HG03039 (cell line): ENCODE measurements around the gene UBALD2.
"Not testable (repeated sequence)": the region's sequence is repeated elsewhere in the genome, so short reads cannot be mapped to it uniquely, and the experiment has no call there.

ENCODE experiments used
- ATAC-seq: cut with Tn5 transposase; IDR thresholded peaks from one replicate; pipeline ENCODE4 v1.9.1; 2021; ENCODE audit warnings: mild to moderate bottlenecking, moderate library complexity; ENCODE audit not compliant: unreplicated experiment

UBALD2 gene

DNA sequence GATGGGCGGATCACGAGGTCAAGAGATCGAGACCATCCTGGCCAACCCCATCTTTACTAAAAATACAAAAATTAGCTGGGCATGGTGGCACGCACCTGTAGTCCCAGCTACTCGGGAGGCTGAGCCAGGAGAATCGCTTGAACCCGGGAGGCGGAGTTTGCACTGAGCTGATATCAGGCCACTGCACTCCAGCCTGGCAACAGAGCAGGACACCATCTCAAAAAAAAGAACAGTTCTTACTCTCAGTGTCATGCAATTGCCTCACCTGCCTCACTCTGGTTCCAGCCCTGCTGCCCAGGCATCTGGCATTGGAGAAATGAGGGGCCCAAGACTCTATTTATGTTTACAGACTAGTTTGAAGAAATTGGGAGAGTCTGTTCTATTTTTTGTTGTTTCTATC is 20.4 kb upstream of the UBALD2 start:
- ATAC-seq: not testable (repeated sequence)

DNA sequence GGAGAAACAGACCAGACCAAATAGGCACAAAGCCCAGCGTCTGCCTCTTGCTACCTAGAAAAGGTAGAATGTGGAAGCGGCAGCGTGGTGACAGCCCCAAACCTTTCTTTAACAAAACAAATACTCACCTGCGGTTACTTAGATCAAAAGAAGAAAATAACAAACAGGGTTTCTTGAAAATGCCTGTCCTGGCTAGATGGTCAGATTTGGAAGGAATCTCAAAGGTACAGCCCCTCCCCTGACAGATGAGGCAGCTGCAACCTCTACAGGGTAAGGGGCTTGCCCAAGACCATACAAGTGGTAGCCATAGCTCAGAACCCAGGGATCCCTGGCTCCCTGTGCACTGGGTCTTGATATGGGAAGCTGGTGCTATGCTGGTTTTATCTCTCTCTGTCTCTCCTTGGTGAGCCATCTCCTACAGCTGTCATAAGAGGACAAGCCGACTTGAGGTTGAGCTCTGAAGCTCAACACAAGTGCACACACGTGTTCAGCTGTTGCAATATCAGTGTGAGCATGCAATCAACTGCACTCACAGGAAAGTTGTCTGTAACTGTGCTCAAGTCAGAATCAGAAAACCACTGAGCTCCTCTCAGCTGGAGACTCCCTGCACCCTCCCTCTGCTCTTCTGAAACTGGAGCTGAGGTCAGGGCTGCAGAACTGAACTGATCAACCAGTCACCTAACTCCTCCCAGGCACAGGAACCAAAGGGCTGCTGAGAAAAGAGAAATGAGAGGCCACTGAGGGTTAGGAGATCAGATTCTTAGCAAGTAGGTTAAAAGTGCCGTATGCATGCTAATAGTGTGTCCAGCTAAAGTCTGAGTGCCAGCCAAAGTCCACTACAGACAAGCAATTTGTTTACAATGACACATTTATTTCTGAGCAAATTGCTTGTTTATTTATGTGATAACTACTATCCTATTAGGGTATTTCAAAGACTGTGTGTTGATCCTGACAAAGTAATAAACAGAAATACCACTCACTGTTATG is 18.8 kb upstream of the UBALD2 start:
- peak; percentile 86 for ATAC-seq

DNA sequence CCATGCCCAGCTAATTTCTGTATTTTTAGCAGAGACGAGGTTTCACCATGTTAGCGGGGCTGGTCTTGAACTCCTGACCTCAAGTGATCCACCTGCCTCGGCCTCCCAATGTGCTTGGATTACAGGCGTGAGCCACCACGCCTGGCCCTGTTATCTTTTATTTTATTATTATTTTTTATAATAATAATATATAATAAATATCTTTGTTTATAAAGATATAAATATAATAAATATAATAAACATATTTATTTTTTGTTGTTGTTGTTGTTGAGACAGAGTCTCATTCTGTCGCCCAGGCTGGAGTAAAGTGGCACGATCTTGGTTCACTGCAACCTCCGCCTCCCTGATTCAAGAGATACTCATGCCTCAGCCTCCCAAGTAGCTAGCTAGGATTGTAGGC is 17.8 kb upstream of the UBALD2 start:
- no peak for ATAC-seq

DNA sequence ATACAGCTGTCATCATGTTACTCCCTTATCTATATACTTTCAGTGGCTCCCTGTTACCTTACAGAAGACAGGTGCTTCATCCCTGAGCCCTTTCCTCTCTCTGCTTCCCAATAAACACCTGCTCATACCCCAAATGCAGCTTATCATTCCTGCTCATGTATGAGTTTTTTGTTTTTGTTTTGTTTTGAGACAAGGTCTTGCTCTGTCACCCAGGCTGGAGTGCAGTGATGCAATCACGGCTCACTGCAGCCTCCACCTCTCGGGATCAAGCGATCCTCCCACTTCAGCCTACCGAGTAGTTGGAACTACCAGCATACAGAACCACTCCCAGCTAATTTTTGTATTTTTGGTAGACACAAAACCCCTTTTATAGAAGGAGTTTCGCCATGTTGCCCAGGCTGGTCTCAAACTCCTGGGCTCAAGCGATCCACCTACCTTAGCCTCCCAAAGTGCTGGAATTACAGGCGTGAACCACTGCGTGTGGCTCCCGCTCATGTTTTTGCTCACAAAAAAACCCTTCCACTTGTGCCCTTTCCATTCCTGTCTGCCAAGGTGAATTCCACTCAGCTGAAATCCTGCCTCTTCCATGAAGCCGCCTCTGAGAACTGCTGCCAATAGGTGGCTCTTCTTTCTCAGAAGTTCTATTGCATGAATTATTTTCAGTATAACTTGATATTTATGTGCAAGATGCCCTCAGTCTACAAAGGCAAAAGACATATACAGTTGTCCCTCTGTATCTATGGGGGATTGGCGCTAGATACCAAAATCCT is 16.9 kb upstream of the UBALD2 start:
- ATAC-seq: no peak

DNA sequence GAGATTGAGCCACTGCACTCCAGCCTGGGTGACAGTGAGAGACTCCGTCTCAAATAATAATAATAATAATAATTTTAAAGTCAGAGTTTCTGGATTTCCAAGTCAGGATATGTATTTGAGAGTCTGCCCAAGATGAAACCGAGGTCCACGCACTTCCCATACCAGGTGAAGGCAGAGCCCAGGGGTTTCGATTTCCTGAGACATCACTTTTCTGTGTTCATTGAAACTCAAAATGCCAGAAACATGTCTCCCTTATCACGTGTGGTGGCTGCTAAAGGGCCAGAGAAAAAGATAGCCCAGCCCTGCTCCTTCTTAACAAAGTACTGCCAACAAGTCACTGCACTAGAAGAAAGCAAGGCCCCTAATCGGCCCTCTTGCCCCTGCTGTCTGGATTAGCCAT is 15.0 kb upstream of the UBALD2 start:
- ATAC-seq: no peak

DNA sequence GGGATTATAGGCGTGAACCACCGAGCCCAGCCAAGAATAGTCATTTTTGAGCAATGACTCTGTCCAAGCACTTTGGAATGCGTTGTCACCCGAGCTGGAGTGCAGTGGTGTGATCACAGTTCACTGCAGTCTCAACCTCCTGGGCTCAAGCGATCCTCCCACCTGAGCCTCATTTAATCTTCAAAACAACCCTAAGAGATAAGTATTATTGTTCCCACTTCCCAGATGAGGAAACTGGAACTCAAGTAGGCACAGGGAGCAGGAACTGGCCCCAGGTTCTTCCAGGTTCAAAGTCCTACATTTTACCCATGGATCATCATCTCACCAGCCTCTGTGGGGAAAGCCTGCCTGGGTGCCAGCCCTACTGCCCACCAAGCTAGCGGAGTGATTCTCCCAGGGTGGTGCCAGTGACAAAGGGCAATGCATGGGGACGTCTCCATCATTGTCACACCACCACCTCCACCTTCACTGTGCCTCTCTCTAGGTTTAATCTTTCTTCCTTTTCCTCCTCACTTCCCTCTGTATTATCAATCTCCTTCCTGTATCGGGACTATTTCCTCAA is 13.6 kb upstream of the UBALD2 start:
- no peak for ATAC-seq

DNA sequence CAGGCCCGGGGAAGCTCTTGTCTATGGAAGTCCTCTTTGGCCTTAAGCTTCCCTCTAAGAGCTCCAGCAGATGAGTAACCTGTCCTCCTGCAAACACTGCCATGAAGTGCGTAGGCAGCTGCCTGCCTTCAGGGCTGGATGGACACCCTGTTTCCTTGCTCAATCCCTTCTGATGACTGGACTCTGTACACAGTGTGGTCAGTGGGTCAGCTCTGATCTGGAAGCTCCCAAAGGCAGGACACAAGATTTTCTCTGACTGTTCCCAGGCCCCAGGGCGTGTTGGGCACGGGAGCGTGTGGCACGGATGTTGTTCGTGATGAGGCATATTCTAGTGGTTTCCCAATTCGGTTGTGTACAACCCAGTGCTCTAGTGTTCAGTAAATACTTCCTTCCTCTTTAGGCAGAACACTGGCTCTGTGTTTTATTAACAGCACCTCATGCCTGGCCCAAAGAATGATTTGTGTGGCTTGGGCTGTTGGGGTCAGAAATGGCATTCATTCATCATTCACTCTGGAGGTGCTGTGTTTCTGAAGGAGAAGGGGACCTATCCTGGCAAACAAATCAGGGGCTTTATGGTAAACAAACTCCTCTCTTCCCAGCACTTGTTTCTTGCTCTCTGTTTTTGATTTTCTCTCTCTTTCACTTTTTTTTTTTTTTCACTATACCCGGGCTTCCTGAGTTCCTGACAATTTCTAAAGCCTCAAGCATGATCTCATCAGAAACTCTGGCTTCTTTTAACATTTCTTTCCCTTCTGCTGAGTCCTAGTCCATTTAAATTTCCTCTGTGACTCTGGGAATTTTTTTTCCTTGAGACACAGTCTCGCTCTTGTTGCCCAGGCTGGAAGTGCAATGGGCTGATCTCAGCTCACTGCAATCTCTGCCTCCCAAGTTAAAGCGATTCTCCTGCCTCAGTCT is 12.9 kb upstream of the UBALD2 start:
- no peak for ATAC-seq

DNA sequence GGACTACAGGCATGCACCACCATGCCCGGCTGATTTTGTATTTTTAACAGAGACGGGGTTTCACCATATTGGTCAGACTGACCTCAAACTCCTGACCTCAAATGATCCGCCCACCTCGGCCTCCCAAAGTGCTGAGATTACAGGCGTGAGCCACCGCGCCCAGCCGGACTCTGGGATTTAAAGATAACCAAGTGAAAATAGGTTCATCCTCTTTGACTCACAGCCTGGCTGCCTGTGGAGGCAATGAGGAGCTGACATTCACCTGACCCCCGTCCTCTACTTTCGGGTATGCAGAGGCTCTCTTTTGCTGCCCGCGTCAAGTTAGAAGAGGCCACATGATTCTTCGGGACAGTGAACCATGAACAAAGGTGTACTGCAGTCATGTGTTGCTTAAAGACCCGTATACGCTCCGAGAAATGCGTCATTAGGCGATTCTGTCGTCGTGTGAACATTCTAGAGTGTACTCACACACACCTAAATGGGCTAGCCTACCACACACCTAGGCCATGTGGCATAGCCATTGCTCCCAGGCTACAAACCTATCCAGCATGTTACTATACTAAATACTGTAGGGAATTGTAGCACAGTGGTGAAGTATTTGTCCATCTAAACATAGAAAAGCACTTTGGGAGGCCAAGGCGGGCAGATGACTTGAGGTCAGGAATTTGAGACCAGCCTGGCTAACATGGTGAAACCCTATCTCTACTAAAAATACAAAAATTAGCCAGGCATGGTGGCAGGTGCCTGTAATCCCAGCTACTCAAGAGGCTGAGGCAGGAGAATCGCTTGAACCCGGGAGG is 12.0 kb upstream of the UBALD2 start:
- not testable (repeated sequence) for ATAC-seq

DNA sequence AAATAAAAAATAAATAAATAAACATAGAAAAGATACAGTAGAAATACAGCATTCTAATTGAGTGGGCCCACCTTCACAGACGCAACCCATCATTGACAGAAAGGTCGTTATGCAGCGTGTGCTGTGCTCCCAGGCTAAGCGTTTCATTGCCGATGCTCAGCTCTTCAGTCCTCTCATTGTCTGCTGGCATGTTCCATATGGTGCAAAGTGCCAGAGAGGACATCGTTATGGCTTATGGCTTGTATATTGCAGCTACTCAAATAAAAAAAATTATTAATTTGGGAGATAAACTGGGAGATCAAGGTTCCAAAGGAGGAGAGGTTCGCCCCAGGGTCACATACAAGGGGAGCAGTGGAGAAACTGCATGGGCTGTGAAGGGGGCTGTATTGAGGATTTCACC is 11.3 kb upstream of the UBALD2 start:
- no peak for ATAC-seq

DNA sequence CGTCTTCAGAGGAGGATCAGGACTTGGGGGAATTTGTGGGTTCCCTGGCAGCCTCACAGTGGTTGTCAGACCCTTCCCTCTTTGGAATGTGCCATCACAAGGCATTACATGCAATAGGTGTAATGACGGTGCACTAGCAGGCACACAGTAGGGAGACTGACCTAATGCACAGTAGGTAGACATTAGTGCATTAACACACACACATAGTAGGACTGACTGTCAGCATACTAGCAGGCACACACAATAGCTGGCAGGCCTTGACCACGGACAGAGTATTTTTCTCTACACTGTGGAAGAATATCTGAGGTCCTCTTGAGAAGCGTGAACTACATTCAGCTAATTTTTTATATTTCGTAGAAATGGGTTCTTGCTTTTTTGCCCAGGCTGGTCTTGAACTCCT is 10.9 kb upstream of the UBALD2 start:
- no peak for ATAC-seq

DNA sequence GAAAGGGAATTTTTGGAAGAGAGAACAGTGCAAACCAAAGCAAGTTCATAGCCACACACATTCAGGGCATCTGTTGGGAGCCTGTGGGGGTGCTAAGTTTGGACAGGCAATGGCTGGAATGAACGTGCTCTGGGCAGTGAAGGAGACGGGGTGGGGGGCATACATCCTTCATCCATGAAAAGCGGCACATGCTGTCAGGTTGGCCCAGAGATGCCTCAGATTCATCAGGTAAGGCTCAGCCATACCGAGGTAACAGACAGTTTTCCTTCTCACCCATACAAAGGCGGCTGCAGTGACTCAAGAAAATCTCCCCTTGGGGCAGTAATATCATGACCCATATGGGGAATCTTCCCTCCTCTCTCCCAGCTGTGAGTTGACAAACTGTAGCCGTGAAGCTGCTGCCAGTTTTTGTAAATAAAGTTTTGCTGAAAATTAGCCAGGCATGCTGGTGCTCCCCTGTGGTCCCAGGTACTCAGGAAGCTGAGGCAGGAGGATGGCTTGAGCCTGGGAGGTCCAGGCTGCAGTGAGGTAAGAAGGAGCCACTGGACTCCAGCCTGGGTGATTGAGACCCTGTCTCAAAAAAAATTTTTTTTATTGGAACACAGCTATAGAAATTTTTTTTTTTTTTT is 9.2 kb upstream of the UBALD2 start:
- no peak for ATAC-seq

DNA sequence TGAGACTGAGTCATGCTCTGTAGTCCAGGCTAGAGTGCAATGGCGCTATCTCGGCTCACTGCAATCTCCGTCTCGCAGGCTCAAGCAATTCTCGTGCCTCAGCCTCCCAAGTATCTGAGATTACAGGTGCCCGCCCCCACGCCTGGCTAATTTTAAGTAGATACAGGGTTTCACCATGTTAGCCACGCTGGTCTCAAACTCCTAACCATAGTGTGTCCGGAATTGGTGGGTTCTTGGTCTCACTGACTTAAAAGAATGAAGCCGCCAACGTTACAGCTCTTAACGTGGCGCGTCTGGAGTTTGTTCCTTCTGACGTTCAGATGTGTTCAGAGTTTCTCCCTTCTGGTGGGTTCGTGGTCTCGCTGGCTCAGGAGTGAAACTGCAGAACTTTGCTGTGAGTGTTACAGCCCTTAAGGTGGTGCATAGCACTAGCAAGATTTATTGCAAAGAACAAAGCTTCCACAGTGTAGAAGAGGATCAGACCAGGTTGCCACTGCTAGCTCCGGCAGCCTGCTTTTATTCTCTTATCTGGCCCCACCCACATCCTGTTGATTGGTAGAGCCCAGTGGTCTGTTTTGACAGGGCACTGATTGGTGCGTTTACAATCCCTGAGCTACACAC is 8.6 kb upstream of the UBALD2 start:
- not testable (repeated sequence) for ATAC-seq

DNA sequence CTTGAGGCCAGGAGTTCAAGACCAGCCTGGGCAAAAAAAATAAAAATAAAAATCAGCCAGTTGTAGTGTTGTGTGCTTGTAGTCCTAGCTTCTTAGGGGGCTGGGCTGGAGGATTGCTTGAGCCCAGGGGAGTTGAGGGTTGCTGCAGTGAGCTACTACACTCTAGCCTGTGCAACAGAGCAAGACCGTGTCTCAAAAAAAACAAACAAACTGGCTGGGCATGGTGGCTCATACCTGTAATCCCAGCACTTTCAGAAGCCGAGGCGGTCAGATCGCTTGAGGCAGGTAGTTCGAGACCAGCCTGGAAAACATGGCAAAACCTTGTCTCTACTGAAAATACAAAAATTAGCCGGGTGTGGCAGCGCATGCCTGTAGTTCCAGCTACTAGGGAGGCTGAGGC is 4.9 kb upstream of the UBALD2 start:
- no peak for ATAC-seq

DNA sequence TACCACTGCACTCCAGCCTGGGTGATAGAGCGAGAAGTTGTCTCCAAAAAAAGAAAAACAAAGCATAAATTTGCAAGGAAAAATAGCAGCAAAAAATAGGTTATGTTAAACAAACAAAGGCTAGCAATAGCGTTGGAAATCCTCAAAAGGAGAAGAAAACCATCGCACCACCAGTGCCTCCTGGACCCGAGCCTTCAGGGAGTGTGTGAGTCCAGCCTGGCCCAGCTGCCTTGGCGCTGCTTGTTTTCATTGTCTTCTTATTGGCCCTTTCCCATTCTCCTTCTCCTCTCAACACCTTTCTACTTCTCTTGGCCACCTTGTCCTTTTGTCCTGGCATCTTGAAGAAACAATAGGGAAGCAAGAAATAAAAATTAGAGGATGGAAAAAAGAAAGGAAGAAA is 4.5 kb upstream of the UBALD2 start:
- no peak for ATAC-seq

DNA sequence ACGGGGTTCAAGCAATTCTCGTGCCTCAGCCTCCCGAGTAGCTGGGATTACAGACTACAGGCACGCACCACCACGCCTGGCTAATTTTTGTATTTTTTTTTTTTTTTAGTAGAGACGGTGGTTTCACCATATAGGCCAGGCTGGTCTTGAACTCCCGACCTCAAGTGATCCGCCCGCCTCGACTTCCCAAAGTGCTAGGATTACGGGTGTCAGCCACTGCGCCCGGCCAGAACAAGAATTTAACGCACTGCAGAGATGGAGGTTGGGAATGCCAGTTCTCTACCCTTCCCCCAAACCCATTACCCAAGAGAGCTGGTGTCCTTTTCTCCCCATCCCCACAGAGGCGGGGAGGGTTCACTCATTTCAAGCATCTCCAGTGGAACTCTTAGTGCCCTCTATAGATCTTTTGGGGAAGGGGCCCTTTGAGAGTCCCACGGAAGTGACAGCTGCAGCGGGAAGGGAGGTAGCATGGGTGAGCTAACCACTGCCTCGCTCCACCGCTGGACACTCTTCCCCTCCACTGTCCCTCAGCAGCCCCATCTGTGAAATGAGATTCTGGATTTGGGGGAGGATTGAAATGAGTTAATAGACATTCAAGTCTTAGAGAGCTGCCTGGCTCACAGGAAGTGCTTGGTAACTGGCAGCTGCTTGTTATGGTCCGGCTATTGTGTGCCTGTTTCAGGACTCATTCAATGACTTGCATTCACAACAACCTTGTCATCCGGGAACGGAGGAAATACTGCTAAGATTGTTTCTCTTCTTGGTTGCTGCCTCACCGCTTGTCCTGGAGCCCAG is 3.5 kb upstream of the UBALD2 start:
- no peak for ATAC-seq

DNA sequence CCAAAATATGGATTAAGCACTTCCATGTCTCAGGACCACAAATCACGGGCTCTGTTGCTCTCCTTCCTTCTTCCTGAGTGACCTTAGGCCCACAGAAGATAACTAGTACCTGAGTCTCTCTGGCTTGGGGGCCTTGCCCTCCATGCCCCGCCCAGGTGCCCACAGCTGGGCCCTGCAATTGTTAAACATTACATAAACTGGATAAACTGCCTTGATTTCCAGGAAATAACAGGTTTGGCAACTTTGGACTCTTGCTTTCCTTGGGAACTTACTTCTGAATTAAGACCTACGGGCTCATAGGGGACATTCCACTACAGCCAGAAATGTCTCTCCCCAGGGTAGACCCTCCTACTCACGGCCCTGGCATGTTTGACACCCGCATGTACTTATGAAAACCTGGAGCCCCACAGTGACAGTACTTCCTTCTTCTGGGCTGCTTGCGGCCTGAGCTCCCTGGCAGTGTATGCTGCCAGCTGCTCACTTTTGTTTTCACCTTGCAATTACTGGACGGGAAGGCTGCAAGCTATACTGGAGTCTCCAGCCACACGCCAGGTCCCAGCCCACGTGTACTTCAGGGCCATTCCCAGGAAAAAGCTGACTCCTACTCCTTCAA is 2.3 kb upstream of the UBALD2 start:
- no peak for ATAC-seq

DNA sequence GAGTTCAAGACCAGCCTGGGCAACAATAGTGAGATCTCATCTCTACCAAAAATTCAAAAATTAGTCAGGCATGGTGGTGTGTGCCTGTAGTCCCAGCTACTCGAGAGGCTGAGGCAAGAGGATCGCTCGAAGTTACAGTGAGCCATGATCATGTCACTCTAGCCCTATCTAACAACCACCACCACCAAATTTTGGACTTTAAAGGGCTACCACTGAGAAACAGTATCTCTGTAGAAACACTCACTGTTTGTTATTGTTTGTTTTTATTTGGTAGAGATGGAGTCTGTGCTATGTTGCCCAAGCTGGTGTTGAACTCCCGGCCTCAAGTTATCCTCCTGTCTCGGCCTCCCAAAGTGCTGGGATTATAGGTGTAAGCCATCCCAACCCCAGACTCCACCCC is 1.3 kb upstream of the UBALD2 start:
- ATAC-seq: no peak

DNA sequence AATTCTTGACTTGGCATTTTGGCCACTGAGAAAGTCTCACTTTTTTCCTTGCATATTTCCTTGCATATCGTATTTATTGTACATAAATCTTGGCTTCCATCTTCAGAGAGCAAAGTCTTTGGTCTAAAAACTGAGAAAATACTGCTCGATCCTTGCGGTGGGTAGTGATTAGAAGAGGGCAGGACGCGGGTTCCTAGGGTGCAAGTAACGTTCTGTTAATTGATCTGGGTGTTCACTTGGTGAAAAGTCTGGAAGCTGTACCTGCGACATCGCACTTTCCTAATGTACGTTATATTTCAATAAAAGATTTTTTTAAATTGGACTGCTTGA is 758 bp upstream of the UBALD2 start:
- peak; percentile 2 for ATAC-seq
